ENCODE data around the gene SMIM11.

DNA sequence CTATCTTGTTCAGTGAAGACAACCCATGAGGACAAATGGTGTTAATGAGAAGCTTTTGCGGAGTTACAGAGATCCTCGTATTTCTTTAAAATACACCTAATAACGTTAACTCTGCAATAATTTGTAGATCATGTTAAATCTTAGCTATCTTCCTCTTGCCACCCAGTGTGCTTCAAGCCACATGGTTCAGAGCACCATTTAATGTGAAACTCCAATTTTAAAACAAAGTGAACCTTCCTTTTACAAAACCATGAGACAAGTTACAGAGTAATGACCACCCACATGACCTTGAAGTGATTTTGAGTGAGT lies 13.2 kb upstream of the SMIM11 start:
- TF ChIP-seq, protein P1, sequence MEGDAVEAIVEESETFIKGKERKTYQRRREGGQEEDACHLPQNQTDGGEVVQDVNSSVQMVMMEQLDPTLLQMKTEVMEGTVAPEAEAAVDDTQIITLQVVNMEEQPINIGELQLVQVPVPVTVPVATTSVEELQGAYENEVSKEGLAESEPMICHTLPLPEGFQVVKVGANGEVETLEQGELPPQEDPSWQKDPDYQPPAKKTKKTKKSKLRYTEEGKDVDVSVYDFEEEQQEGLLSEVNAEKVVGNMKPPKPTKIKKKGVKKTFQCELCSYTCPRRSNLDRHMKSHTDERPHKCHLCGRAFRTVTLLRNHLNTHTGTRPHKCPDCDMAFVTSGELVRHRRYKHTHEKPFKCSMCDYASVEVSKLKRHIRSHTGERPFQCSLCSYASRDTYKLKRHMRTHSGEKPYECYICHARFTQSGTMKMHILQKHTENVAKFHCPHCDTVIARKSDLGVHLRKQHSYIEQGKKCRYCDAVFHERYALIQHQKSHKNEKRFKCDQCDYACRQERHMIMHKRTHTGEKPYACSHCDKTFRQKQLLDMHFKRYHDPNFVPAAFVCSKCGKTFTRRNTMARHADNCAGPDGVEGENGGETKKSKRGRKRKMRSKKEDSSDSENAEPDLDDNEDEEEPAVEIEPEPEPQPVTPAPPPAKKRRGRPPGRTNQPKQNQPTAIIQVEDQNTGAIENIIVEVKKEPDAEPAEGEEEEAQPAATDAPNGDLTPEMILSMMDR (IDR thresholded peaks at IDR 0.05), result no peak
- no peak for TF ChIP-seq POLR2AphosphoS5 (IDR thresholded peaks at IDR 0.05)
- no peak for TF ChIP-seq POLR2A (IDR thresholded peaks at IDR 0.05)
- TF ChIP-seq EP300 (IDR thresholded peaks at IDR 0.05), result no peak

Data from sigmoid colon (tissue), 4 donors.